Measurements from ENCODE around the gene VPS45. TPM values are rescaled to one million over a fixed set of nuclear protein-coding genes. Genes with fewer than 3 reads are reported as not detected.
A peak's percentile ranks its signal among the peaks of the same experiment; 100 is the strongest.

The VPS45 gene
- polyA plus RNA-seq, 1 donor (not counting 4 experiments of a cell fraction or from before 2014, with no cell fraction given) = 40.0 TPM

DNA sequence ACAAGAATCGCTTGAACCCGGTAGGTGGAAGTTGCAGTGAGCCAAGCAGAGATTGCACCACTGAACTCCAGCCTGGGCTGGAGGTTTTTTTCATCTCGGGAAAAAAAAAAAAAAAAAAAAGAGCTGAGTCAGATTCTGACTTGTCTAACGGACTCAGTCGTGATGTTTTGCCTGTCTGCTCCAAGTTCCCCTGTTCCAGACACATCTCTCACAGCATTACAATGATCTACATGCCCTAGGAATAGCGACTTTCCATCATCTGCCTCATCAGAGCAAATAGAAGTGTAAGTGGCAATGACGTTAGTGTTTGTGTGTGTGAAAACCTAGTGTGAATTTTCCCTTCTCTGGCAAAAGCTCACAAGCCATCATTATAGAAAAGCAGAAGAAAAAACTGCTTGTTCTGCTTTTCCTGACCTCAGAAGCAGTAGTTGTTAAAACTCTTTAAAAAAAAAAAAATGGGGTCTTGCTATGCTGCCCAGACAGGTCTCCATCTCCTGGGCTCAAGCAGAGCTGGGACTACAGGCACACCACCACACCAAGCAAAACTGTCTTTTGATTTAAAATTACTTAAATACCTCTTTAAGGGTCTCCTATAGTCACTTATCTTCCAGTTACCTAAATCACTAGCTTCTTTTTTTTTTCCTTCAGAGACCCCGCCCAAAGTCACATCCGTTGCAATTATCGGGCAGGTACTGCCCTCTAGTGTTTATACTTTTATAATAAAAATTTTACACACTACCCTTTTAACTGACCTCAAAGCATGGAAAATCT lies 119.4 kb downstream of the VPS45 start:
- Histone ChIP-seq H3K9me3 (ENCODE audit: control insufficient read depth, low read depth, low read length) (no peaks in the 10 kb centered on the region), H3K36me3 (ENCODE audit: control insufficient read depth in 2 of 2, extremely low read depth in 1 of 2, insufficient read depth in 2 of 2, low read length in 2 of 2) (no peaks in the 10 kb centered on the region), H3K9ac (ENCODE audit: control insufficient read depth, extremely low read depth, insufficient read depth, low read length) (no peak overlapping the region), H3K27me3 (ENCODE audit: control insufficient read depth, extremely low read depth, insufficient read depth, low read length) (no peaks in the 10 kb centered on the region), H3K79me2 (ENCODE audit: control insufficient read depth, insufficient read depth, low read length) (no peaks in the 10 kb centered on the region), H3K27ac (ENCODE audit: control insufficient read depth, insufficient read depth, low read length) (no peak overlapping the region), H3K4me3 (ENCODE audit: control insufficient read depth in 2 of 3, extremely low read depth in 1 of 3, insufficient read depth in 2 of 3, low read depth in 1 of 3, low read length in 3 of 3) (no peak overlapping the region), H4K20me1 (ENCODE audit: control insufficient read depth, extremely low read depth, insufficient read depth, low read length) (no peaks in the 10 kb centered on the region), H3K4me2 (ENCODE audit: control insufficient read depth, extremely low read depth, insufficient read depth, low read depth, low read length) (no peak overlapping the region), H3K9me1 (ENCODE audit: control insufficient read depth, extremely low read depth, insufficient read depth, low read length) (no peaks in the 10 kb centered on the region), H2AFZ (ENCODE audit: control insufficient read depth, low read length) (no peak overlapping the region), H3K4me1 (ENCODE audit: control insufficient read depth, extremely low read depth, insufficient read depth, low read length) (peaks cover 10% of the 10 kb centered on the region)
- FAIRE-seq (no peak), DNase-seq (ENCODE audit: low read depth, low spot score) (no peak)
- no peak for TF ChIP-seq EZH2 (IDR thresholded peaks at IDR 0.05; ENCODE audit: low read length)
- TF ChIP-seq, protein P1, sequence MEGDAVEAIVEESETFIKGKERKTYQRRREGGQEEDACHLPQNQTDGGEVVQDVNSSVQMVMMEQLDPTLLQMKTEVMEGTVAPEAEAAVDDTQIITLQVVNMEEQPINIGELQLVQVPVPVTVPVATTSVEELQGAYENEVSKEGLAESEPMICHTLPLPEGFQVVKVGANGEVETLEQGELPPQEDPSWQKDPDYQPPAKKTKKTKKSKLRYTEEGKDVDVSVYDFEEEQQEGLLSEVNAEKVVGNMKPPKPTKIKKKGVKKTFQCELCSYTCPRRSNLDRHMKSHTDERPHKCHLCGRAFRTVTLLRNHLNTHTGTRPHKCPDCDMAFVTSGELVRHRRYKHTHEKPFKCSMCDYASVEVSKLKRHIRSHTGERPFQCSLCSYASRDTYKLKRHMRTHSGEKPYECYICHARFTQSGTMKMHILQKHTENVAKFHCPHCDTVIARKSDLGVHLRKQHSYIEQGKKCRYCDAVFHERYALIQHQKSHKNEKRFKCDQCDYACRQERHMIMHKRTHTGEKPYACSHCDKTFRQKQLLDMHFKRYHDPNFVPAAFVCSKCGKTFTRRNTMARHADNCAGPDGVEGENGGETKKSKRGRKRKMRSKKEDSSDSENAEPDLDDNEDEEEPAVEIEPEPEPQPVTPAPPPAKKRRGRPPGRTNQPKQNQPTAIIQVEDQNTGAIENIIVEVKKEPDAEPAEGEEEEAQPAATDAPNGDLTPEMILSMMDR (optimal IDR thresholded peaks at IDR 0.05 in 1 of 3, IDR thresholded peaks at IDR 0.05 in 1 of 3, conservative IDR thresholded peaks at IDR 0.05 in 1 of 3; ENCODE audit: extremely low read depth in 1 of 3, insufficient read depth in 2 of 3, low read length in 3 of 3) = peak in 1 of 3 experiments; percentile 38
- dilution Hi-C loops (cut with MboI; ENCODE audit: extremely low pct_ligation_motif_present, low sequenced_read_pairs) = no loop called here

DNA sequence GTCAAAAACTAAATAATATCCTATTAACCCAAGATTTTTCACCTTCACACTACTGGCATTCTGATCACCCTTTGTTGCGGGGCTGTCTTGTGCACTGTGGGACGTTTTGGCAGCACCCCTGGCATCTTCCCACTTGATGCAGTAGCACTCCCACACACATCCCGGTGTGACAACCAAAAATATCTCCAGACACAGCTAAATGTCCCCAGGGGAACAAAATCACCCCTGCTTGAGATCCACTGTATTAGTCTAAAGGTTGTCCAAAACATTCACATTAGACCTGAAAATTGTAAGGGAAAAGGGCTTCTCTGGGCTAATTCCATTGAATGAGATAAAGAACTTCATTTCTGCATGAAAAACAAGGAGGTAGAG lies 120.0 kb downstream of the VPS45 start:
- Histone ChIP-seq H3K4me3 (ENCODE audit: control insufficient read depth in 2 of 3, extremely low read depth in 1 of 3, insufficient read depth in 2 of 3, low read depth in 1 of 3, low read length in 3 of 3) (no peak overlapping the region), H2AFZ (ENCODE audit: control insufficient read depth, low read length) (no peak overlapping the region), H3K27ac (ENCODE audit: control insufficient read depth, insufficient read depth, low read length) (no peak overlapping the region), H3K9me1 (ENCODE audit: control insufficient read depth, extremely low read depth, insufficient read depth, low read length) (no peaks in the 10 kb centered on the region), H4K20me1 (ENCODE audit: control insufficient read depth, extremely low read depth, insufficient read depth, low read length) (no peaks in the 10 kb centered on the region), H3K9ac (ENCODE audit: control insufficient read depth, extremely low read depth, insufficient read depth, low read length) (no peak overlapping the region), H3K79me2 (ENCODE audit: control insufficient read depth, insufficient read depth, low read length) (no peaks in the 10 kb centered on the region), H3K36me3 (ENCODE audit: control insufficient read depth in 2 of 2, extremely low read depth in 1 of 2, insufficient read depth in 2 of 2, low read length in 2 of 2) (no peaks in the 10 kb centered on the region), H3K9me3 (ENCODE audit: control insufficient read depth, low read depth, low read length) (no peaks in the 10 kb centered on the region), H3K4me1 (ENCODE audit: control insufficient read depth, extremely low read depth, insufficient read depth, low read length) (peaks cover 10% of the 10 kb centered on the region), H3K27me3 (ENCODE audit: control insufficient read depth, extremely low read depth, insufficient read depth, low read length) (no peaks in the 10 kb centered on the region), H3K4me2 (ENCODE audit: control insufficient read depth, extremely low read depth, insufficient read depth, low read depth, low read length) (no peak overlapping the region)
- dilution Hi-C loops (cut with MboI; ENCODE audit: extremely low pct_ligation_motif_present, low sequenced_read_pairs) = no loop called here
- FAIRE-seq = no peak
- TF ChIP-seq, protein P1 (optimal IDR thresholded peaks at IDR 0.05 in 1 of 3, IDR thresholded peaks at IDR 0.05 in 1 of 3, conservative IDR thresholded peaks at IDR 0.05 in 1 of 3; ENCODE audit: extremely low read depth in 1 of 3, insufficient read depth in 2 of 3, low read length in 3 of 3) = no peak
- TF ChIP-seq EZH2 (IDR thresholded peaks at IDR 0.05; ENCODE audit: low read length) = no peak
- DNase-seq (ENCODE audit: low read depth, low spot score) = no peak
